GM18858 (cell line): ENCODE data around the gene STAT6.
"Not testable (repeated sequence)": the region's sequence is repeated elsewhere in the genome, so short reads cannot be mapped to it uniquely, and the experiment has no call there.

Experiments used
- ATAC-seq: cut with Tn5 transposase; IDR thresholded peaks from one replicate; pipeline ENCODE4 v1.9.1; 2021; ENCODE audit not compliant: unreplicated experiment

STAT6 gene

DNA sequence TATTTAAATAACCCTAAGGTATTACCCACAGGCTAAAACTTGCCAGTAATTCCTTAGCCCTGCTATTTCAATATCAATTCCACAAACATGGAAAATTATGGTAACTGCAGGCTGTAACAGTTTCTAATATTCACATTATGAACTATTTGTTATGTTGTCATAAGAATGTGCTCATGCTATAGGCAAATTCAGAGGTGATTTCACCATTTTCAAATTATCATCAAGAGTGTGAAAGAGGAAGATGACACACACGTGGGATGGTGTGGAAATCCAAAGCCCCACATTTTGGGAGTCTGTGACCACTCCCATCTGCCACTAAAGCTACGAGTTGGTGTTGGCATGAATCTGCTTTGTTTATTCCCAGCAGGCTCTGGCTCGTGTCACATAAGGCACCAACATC lies 55.3 kb downstream of the STAT6 start:
- no peak for ATAC-seq

DNA sequence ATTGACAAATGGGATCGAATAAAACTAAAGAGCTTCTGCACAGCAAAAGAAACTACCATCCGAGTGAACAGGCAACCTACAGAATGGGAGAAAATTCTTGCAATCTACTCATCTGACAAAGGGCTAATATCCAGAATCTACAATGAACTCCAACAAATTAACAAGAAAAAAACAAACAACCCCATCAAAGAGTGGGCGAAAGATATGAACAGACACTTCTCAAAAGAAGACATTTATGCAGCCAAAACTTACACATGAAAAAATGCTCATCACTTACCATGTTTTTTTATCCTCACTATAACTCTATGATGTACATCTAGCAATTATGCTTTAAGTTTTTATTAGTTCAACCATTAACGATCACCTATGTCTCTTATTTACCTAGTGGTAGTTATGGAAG lies 57.3 kb downstream of the STAT6 start:
- not testable (repeated sequence) for ATAC-seq

DNA sequence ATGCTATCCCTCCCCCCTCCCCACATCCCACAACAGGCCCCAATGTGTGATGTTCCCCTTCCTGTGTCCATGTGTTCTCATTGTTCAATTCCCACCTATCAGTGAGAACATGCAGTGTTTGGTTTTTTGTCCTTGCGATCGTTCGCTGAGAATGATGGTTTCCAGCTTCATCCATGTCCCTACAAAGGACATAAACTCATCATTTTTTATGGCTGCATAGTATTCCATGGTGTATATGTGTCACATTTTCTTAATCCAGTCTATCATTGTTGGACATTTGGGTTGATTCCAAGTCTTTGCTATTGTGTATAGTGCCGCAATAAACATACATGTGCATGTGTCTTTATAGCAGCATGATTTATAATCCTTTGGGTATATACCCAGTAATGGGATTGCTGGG lies 58.0 kb downstream of the STAT6 start:
- not testable (repeated sequence) for ATAC-seq

- ATAC-seq = no peak
Measured at GRCh38 chr12:57051011-57051410, 60.2 kb downstream of the STAT6 start.

DNA sequence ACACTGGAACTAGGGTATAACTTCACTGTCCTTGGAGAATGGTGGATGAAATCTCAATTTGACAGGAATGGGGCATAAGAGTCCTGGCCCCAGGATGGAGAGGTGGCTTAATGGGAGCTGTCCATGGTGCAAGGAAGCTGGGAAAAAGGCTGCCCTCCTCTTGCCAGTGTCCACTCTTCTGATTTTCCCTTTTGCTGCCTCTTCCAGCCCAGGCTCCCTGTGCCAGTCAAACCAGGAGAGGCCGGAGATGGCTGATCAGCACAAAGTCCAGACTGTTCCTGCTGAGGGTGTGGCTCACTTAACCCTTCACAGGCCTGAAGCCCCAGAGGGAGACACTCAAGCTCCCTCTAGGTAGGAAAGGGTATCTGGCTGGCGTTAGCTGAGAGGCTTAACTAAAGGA lies 61.3 kb downstream of the STAT6 start, which contains the start of gene MYO1A:
TSS of gene MYO1A (minus strand) at position 240 of the 400 bp plus-strand sequence. CDS start 1,806 bp downstream, outside the sequence.
- no peak for ATAC-seq

GRCh38 chr12:57049119-57049446 lies 62.1 kb downstream of the STAT6 start:
- no peak for ATAC-seq

GRCh38 chr12:57048423-57049118 lies 62.6 kb downstream of the STAT6 start:
- no peak for ATAC-seq

DNA sequence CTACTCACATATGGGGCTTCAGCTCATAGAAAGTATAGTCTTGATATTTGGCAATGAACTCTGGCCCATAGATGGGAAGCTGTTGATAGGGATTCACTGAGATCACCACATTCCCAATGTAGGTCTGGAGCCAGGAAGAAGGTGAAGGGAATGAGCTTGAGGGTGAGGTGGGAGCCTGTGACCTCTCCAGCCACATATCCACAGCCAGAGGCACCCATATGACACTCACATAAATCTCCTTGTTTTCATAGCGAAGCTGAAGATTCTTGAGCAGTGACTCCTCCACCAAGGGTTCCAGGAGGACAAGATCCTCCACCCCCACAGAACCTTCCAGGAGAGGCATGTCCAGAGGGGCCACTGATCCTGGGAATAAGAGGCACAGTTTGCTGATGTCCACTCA lies 63.2 kb downstream of the STAT6 start:
- ATAC-seq = no peak

GRCh38 chr12:57046947-57047890 lies 63.9 kb downstream of the STAT6 start:
- ATAC-seq = no peak

DNA sequence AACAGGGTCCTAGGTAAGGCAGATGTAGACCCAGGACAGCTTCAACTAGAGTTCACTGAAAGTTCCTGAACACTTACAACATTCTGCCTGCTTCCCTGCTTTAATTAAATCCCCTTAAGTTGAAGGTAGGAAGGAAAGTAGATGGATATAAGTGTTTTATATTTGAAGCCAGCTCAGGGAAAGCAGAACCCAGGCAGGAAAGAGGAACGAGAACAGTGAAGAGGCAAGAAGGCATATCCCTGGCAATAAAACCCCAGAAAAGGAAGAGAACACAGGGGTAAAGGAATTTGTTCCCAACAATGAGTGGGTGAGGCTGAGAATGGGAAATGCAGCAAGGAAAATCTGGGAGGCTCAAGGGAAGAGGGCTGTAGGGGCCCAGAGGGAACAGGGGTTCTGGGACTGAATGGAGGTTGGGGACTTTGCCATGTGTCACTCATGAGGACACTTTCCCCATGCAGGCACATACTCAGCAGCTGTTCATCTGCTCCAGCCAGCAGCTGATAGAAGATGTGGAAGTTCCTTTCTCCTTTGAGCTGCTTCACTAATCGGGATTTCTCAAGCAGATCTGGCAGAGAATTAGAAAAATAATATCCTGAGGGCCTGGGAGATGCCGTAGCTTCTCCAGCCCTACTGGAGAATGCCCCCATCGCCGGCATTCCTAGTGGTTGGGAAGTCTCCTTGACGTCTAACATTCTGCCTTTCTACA lies 64.9 kb downstream of the STAT6 start:
- no peak for ATAC-seq
